Bone marrow (tissue), 2 donors: ENCODE results near the gene CAMK2B.

ENCODE experiments used
- DNase-seq, 2 donors: peaks; one replicate each; lab custom pipeline; 2025; lab: John Stamatoyannopoulos, UW

CAMK2B gene

GRCh38 chr7:44286618-44287487, 38.5 kb downstream of the CAMK2B start:
- no peak for DNase-seq

GRCh38 chr7:44286182-44286617, 39.2 kb downstream of the CAMK2B start:
- DNase-seq = no peak

- no peak for DNase-seq
Measured at GRCh38 chr7:44285561-44285960, 39.8 kb downstream of the CAMK2B start.

GRCh38 chr7:44284881-44285541, 40.4 kb downstream of the CAMK2B start:
- DNase-seq = no peak

GRCh38 chr7:44284216-44284615, 41.2 kb downstream of the CAMK2B start:
- peak in 1 of 2 donors; percentile 76 for DNase-seq

- DNase-seq = no peak
Measured at GRCh38 chr7:44283381-44284211, 41.8 kb downstream of the CAMK2B start.

GRCh38 chr7:44282601-44283171, 42.7 kb downstream of the CAMK2B start:
- DNase-seq = no peak

- DNase-seq = no peak
Measured at GRCh38 chr7:44281811-44282600, 43.4 kb downstream of the CAMK2B start.

- DNase-seq = no peak
Measured at GRCh38 chr7:44280993-44281721, 44.2 kb downstream of the CAMK2B start.

- no peak for DNase-seq
Measured at GRCh38 chr7:44280636-44280992, 44.8 kb downstream of the CAMK2B start.

GRCh38 chr7:44279731-44280505, 45.5 kb downstream of the CAMK2B start:
- DNase-seq = no peak

- DNase-seq = no peak
Measured at GRCh38 chr7:44279286-44279685, 46.1 kb downstream of the CAMK2B start.

GRCh38 chr7:44278451-44279161, 46.8 kb downstream of the CAMK2B start:
- no peak for DNase-seq

GRCh38 chr7:44277851-44278250, 47.5 kb downstream of the CAMK2B start:
- DNase-seq = no peak

- no peak for DNase-seq
Measured at GRCh38 chr7:44277391-44277790, 48.0 kb downstream of the CAMK2B start.

GRCh38 chr7:44276571-44277221, 48.7 kb downstream of the CAMK2B start:
- no peak for DNase-seq

- no peak for DNase-seq
Measured at GRCh38 chr7:44275957-44276570, 49.3 kb downstream of the CAMK2B start.

GRCh38 chr7:44275146-44275545, 50.2 kb downstream of the CAMK2B start:
- DNase-seq = no peak
